Tibial nerve (tissue), 4 donors: ENCODE data around the gene TXNL1. TPM values are rescaled to one million over a fixed set of nuclear protein-coding genes. Genes with fewer than 3 reads are reported as not detected.

Experiments used
- DNase-seq, 2 donors: peaks; one replicate each; pipeline ENCODE4 v3.0.0-alpha.2; 2019; ENCODE audit warnings: low spot score in 2 of 2
- H3K27ac ChIP-seq, 4 donors: fragments of 200-600 bp; sonication (generic) in 3 of 4; one replicate each; pipeline ENCODE4 v1.5.1; 2017 to 2019; ENCODE audit warnings: mild to moderate bottlenecking in 1 of 4
- H3K27me3 ChIP-seq, 2 donors: fragments of 200-600 bp; sonication (generic) in 1 of 2; one replicate each; pipeline versions ENCODE4 v1.5.1 to v1.6.0; 2017 to 2019
- H3K36me3 ChIP-seq, 3 donors: fragments of 200-600 bp; sonication (generic); one replicate each; pipeline ENCODE4 v1.5.1; 2018 to 2019
- H3K4me1 ChIP-seq, 4 donors: fragments of 200-600 bp; sonication (generic) in 3 of 4; one replicate each; pipeline ENCODE4 v1.5.1; 2017 to 2019
- H3K4me3 ChIP-seq, 4 donors: fragments of 200-600 bp; sonication (generic) in 3 of 4; one replicate each; pipeline ENCODE4 v1.5.1; 2017 to 2019; ENCODE audit warnings: mild to moderate bottlenecking in 1 of 4, moderate library complexity in 1 of 4
- H3K9me3 ChIP-seq, 4 donors: fragments of 200-600 bp; sonication (generic) in 3 of 4; one replicate each; pipeline ENCODE4 v1.5.1; 2017 to 2019
- EP300 ChIP-seq, 2 donors: sonication (generic); formaldehyde crosslinking; IDR thresholded peaks; one replicate each; pipeline ENCODE4 v1.6.1; 2017; ENCODE audit warnings: antibody characterized with exemption in 2 of 2, mild to moderate bottlenecking in 1 of 2
- POLR2A ChIP-seq, 2 donors: fragments of 450-650 bp; IDR thresholded peaks; one replicate each; pipeline ENCODE4 v1.6.1; 2017; ENCODE audit warnings: antibody characterized with exemption in 2 of 2, mild to moderate bottlenecking in 2 of 2, moderate library complexity in 2 of 2
- WGBS, 2 donors: methylation state at CpG; one replicate each; pipeline ENCODE4 v1.1.5; 2018; 5-methylcytosine and 5-hydroxymethylcytosine counted together
- total RNA-seq, 4 donors: library from RNA; depleted of rRNA; stranded (reverse); fragments of >200 nt; gene quantifications; one replicate each; pipeline ENCODE4 v1.1.0, GENCODE V29; 2016
- TF ChIP-seq, protein P1 (sequence below), 5 experiments: fragments of 200-600 bp in 3 of 5; fragments of 450-650 bp in 2 of 5; sonication (generic) in 3 of 5; IDR thresholded peaks; one replicate each; pipeline ENCODE4 v1.5.1; 2016 to 2019; ENCODE audit warnings: antibody characterized with exemption in 5 of 5, mild to moderate bottlenecking in 3 of 5, moderate library complexity in 2 of 5

TXNL1 gene
- total RNA-seq, 4 donors from 2014 or later, result 18.0 to 38.2 (median 20.3) TPM

DNA sequence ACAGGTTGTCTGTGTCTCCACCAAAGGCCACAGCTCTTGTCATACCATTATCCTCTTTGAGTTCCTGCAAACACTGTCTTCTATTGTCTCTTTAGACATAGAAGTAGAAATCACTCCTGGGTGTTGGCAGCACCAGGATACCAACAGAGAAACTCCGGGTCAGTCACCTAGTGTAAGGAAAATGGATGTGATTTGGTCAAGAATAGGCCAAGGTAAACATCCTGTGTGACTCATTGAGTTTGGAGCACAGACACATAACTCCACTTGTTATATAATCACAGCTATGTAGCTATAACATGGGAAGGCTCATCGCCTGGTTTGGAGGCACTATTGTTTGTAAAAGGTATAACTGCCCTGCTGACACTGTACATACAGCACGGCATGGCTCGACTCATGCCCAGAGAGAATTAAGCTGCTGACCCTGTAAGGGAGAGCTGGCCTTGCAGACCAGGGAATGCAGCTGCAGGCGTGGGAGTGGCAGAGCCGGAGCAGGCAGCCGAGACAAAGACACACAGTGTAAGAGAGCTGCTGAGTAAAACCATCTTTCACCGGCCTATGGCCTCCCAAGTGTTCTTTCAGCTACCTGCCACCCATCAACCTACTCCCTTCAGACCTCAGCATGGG is 3.4 kb upstream of the TXNL1 start:
- H3K27me3 ChIP-seq, result no peaks in the 10 kb centered on the region
- DNase-seq, result no peak
- H3K4me1 ChIP-seq, result peaks cover 0 to 13% (median 5%) of the 10 kb centered on the region in 4 donors
- no peak for TF ChIP-seq EP300 (IDR thresholded peaks at IDR 0.05)
- no peak for TF ChIP-seq POLR2A (IDR thresholded peaks at IDR 0.05)
- TF ChIP-seq, protein P1, sequence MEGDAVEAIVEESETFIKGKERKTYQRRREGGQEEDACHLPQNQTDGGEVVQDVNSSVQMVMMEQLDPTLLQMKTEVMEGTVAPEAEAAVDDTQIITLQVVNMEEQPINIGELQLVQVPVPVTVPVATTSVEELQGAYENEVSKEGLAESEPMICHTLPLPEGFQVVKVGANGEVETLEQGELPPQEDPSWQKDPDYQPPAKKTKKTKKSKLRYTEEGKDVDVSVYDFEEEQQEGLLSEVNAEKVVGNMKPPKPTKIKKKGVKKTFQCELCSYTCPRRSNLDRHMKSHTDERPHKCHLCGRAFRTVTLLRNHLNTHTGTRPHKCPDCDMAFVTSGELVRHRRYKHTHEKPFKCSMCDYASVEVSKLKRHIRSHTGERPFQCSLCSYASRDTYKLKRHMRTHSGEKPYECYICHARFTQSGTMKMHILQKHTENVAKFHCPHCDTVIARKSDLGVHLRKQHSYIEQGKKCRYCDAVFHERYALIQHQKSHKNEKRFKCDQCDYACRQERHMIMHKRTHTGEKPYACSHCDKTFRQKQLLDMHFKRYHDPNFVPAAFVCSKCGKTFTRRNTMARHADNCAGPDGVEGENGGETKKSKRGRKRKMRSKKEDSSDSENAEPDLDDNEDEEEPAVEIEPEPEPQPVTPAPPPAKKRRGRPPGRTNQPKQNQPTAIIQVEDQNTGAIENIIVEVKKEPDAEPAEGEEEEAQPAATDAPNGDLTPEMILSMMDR (IDR thresholded peaks at IDR 0.05), result no peak
- no peaks in the 10 kb centered on the region for H3K9me3 ChIP-seq
- 56 to 75% methylated on average over 8 of the region's 8 CpGs for whole genome bisulfite sequencing, 2 donors
- H3K27ac ChIP-seq, result no peak overlapping the region
- H3K36me3 ChIP-seq, result no peaks in the 10 kb centered on the region
- no peak overlapping the region for H3K4me3 ChIP-seq

DNA sequence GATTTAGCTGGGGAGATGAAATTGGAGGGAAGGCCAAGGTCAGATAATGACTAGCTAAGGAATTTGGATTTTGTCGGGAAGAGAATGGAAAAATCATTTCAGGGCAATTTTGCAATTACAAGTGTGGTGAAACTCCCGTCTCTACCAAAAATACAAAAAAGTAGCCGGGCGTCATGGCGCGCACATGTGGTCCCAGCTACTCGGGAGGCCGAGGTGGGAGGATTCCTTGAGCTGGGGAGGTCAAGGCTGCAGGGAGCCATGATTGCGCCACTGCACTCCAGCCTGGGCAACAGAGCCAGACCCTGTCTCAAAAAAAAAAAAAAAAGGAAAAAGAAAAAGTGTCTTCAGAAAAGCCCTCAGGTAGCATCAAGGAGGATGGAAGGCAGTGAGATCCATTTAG is 1.2 kb upstream of the TXNL1 start:
- Histone ChIP-seq H3K4me3 (no peak overlapping the region), H3K27me3 (no peaks in the 10 kb centered on the region), H3K9me3 (no peaks in the 10 kb centered on the region), H3K4me1 (peaks cover 0 to 35% (median 19%) of the 10 kb centered on the region in 4 donors), H3K36me3 (peaks cover 0 to 3% (median 0%) of the 10 kb centered on the region in 3 donors), H3K27ac (no peak overlapping the region)
- 94 to 95% methylated on average over 9 of the region's 9 CpGs for WGBS, 2 donors
- no peak for DNase-seq
- TF ChIP-seq EP300 (IDR thresholded peaks at IDR 0.05) (no peak), POLR2A (IDR thresholded peaks at IDR 0.05) (no peak)
- TF ChIP-seq, protein P1 (IDR thresholded peaks at IDR 0.05), result no peak

DNA sequence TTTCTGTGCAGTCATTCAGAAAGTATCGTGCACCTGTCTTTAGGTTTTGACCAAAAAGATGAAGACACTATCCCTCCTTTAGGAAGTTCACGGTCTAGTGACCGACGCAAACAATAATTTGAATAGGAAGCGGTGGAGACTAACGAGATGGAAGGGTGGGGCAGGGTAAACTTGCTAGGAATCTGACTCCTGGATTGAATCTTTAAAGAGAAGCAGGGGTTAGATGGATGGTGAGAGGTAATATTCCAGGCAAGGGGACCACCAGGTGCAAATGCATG is 651 bp upstream of the TXNL1 start:
- Histone ChIP-seq H3K27ac (peak overlapping the region; percentile 90 to 98 (median 95)), H3K4me3 (peak overlapping the region; percentile 41 to 98 (median 88)), H3K4me1 (peaks cover 0 to 36% (median 21%) of the 10 kb centered on the region in 4 donors), H3K36me3 (peaks cover 0 to 3% (median 0%) of the 10 kb centered on the region in 3 donors), H3K9me3 (no peaks in the 10 kb centered on the region), H3K27me3 (no peaks in the 10 kb centered on the region)
- no peak for TF ChIP-seq POLR2A (IDR thresholded peaks at IDR 0.05)
- TF ChIP-seq EP300 (IDR thresholded peaks at IDR 0.05), result no peak
- TF ChIP-seq, protein P1 (IDR thresholded peaks at IDR 0.05), result no peak
- DNase-seq, result no peak
- WGBS, 2 donors, result 23 to 41% methylated on average over 6 of the region's 6 CpGs

DNA sequence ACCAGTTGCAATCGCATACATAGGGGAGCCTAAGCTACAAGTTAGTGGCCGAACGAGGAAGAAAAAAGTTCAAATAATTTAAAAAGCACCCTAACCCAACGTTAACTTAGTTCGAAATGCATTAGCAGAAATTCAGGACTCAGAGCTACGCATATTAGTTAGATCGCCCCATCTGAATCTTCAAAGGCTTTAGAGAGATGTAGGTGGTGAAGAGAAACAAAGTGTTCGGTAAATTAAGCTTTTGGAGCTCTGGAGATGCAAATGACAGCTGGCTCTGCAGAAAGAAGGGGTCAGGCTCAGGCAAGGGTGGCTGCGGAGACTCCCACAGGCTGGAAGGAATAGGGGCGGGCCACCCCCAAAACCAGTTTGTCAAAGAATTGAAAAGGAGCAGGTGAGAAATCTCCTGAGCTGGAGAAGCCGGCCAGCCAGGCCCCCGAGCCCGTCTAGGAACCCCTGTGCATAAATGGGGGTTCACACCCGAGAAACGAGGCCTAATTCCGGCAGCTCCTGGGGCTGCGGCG is 621 bp downstream of the TXNL1 start:
- no peaks in the 10 kb centered on the region for H3K27me3 ChIP-seq
- peaks cover 0 to 36% (median 21%) of the 10 kb centered on the region in 4 donors for H3K4me1 ChIP-seq
- H3K36me3 ChIP-seq, result peaks cover 0 to 3% (median 0%) of the 10 kb centered on the region in 3 donors
- no peaks in the 10 kb centered on the region for H3K9me3 ChIP-seq
- TF ChIP-seq, protein P1 (IDR thresholded peaks at IDR 0.05), result no peak
- no peak for TF ChIP-seq POLR2A (IDR thresholded peaks at IDR 0.05)
- TF ChIP-seq EP300 (IDR thresholded peaks at IDR 0.05), result no peak
- 0 to 1% methylated on average over 18 of the region's 18 CpGs for WGBS, 2 donors
- H3K27ac ChIP-seq, result peak overlapping the region; percentile 93 to 99 (median 98)
- DNase-seq, result no peak
- H3K4me3 ChIP-seq, result peak overlapping the region; percentile 80 to 98 (median 96)

DNA sequence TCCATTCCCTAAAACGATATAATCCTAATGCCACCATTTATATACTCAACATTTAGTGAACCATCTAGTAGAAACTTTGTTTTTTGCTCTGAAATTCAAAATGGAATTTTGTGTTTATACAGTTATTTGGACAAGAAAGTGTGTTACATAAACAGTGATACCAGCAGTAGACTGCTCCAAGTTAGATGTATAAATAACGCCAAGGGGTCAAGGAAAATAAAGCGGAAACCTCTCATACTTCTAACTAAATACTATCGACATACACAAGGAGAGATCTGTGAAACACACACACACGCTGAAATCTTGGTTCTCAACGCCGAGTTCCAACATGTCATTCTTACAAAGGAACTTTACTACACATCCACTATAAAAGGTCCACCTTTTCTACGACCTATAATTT is 1.2 kb downstream of the TXNL1 start:
- H3K4me1 ChIP-seq, result peaks cover 0 to 36% (median 21%) of the 10 kb centered on the region in 4 donors
- no peaks in the 10 kb centered on the region for H3K9me3 ChIP-seq
- H3K36me3 ChIP-seq, result peaks cover 0 to 3% (median 0%) of the 10 kb centered on the region in 3 donors
- no peak for TF ChIP-seq EP300 (IDR thresholded peaks at IDR 0.05)
- TF ChIP-seq, protein P1 (IDR thresholded peaks at IDR 0.05), result no peak
- TF ChIP-seq POLR2A (IDR thresholded peaks at IDR 0.05), result no peak
- H3K27ac ChIP-seq, result peak overlapping the region in 3 of 4 donors; percentile 97 to 99 (median 98)
- DNase-seq, result no peak
- WGBS, 2 donors, result 7 to 10% methylated on average over 8 of the region's 8 CpGs
- no peaks in the 10 kb centered on the region for H3K27me3 ChIP-seq
- peak overlapping the region; percentile 80 to 98 (median 96) for H3K4me3 ChIP-seq
